Upper lobe of left lung (tissue), 4 donors: ENCODE data around the gene CRYBG1.

Experiments
- EP300 ChIP-seq, 4 donors: sonication (generic); formaldehyde crosslinking; IDR thresholded peaks; one replicate each; pipeline ENCODE4 v1.5.1; 2017; ENCODE audit warnings: antibody characterized with exemption in 4 of 4, control low read depth in 2 of 4
- POLR2AphosphoS5 ChIP-seq, 2 donors: sonication (generic); formaldehyde crosslinking; IDR thresholded peaks; one replicate each; pipeline ENCODE4 v1.5.1; 2017; ENCODE audit warnings: antibody characterized with exemption in 2 of 2
- TF ChIP-seq, protein P1 (sequence below), 6 experiments: fragments of 450-650 bp in 4 of 6; fragments of 200-600 bp in 2 of 6; sonication (generic) in 2 of 6; IDR thresholded peaks; one replicate each; pipeline ENCODE4 v1.5.1; 2016 to 2019; ENCODE audit warnings: antibody characterized with exemption in 6 of 6

DNA sequence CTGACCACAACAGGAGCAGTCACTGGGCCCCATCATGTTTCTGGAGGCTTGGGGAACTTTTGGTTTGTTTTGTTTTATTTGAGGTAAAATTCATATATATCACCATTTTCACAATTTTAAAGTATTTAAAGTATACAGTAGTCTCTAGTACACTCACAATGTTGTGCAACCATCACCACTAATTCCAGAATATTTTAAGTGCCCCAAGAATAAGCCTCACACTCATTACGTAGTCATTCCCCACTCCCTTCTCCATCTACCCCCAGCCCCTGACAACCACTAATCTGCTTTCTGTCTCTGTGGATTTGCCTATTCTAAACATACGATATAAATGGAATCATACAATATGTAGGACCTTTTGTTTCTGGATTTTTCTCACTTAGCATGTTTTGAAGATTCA lies 239.8 kb downstream of the CRYBG1 start:
- TF ChIP-seq, protein P1, sequence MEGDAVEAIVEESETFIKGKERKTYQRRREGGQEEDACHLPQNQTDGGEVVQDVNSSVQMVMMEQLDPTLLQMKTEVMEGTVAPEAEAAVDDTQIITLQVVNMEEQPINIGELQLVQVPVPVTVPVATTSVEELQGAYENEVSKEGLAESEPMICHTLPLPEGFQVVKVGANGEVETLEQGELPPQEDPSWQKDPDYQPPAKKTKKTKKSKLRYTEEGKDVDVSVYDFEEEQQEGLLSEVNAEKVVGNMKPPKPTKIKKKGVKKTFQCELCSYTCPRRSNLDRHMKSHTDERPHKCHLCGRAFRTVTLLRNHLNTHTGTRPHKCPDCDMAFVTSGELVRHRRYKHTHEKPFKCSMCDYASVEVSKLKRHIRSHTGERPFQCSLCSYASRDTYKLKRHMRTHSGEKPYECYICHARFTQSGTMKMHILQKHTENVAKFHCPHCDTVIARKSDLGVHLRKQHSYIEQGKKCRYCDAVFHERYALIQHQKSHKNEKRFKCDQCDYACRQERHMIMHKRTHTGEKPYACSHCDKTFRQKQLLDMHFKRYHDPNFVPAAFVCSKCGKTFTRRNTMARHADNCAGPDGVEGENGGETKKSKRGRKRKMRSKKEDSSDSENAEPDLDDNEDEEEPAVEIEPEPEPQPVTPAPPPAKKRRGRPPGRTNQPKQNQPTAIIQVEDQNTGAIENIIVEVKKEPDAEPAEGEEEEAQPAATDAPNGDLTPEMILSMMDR (IDR thresholded peaks at IDR 0.05), result no peak
- TF ChIP-seq EP300 (IDR thresholded peaks at IDR 0.05), result no peak
- no peak for TF ChIP-seq POLR2AphosphoS5 (IDR thresholded peaks at IDR 0.05)
